GM12891 (cell line): ENCODE measurements around the gene VWA8.

Experiments
- DNase-seq: peaks from one replicate; pipeline ENCODE4 v3.0.0; 2011; ENCODE audit warnings: low spot score; ENCODE audit not compliant: insufficient read length
- FAIRE-seq: peaks from 2 replicates; lab custom pipeline; 2011; peaks lifted over from hg19 to GRCh38; lab: Jason Lieb, UNC
- PAX5 ChIP-seq: IDR thresholded peaks from 2 replicates; pipeline ENCODE4 v1.6.1; 2011; ENCODE audit warnings: low read length, moderate library complexity, mild to moderate bottlenecking; ENCODE audit not compliant: insufficient read depth, severe bottlenecking
- POLR2A ChIP-seq: IDR thresholded peaks from 2 replicates; pipeline ENCODE4 v1.6.1; 2011; ENCODE audit warnings: low read depth, low read length, control low read depth
- POLR2AphosphoS5 ChIP-seq: IDR thresholded peaks from 2 replicates; pipeline ENCODE4 v1.6.1; 2011; ENCODE audit warnings: low read depth, low read length, control low read depth
- POU2F2 ChIP-seq: IDR thresholded peaks from 2 replicates; pipeline ENCODE4 v1.6.1; 2011; ENCODE audit warnings: low read depth, mild to moderate bottlenecking, control low read depth, low read length, moderate library complexity
- SPI1 ChIP-seq: IDR thresholded peaks from 2 replicates; pipeline ENCODE4 v1.6.1; 2011; ENCODE audit warnings: low read depth, low read length, control low read depth
- TAF1 ChIP-seq: IDR thresholded peaks from 2 replicates; pipeline ENCODE4 v1.6.1; 2011; ENCODE audit warnings: low read depth, low read length, control low read depth

VWA8 gene

GRCh38 chr13:41678249-41678648 is 282.7 kb downstream of the VWA8 start:
- FAIRE-seq (peak; percentile 51), DNase-seq (no peak)
- TF ChIP-seq POU2F2 (no peak), POLR2AphosphoS5 (no peak), PAX5 (no peak), SPI1 (no peak), POLR2A (no peak), TAF1 (no peak)

DNA sequence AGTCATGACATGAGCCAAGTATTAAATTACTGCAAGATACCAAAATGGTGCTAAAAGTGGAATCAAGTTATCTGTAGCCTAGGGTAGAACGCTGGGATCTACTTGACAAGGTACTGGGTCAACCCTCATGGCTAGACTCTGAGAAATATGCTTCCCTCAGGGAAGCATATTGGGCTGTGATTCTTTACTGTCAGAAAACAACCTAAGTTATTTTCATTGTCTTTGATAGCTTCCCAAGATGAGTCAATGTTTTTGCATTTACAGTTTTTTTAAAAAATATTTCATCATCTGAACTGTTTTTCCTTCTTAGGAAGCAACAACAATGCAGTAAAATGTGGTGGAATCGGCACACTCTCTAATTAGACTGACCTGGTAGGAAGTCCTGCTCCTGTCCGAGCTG is 285.6 kb downstream of the VWA8 start:
- FAIRE-seq (no peak), DNase-seq (no peak)
- no peak for TF ChIP-seq POLR2A
- no peak for TF ChIP-seq SPI1
- TF ChIP-seq PAX5: no peak
- TF ChIP-seq TAF1: no peak
- TF ChIP-seq POU2F2: no peak

GRCh38 chr13:41674246-41674645 is 286.7 kb downstream of the VWA8 start:
- DNase-seq: no peak
- FAIRE-seq: no peak
- TF ChIP-seq TAF1: no peak
- TF ChIP-seq PAX5: no peak
- no peak for TF ChIP-seq POU2F2
- no peak for TF ChIP-seq POLR2A
- no peak for TF ChIP-seq SPI1
- no peak for TF ChIP-seq POLR2AphosphoS5

DNA sequence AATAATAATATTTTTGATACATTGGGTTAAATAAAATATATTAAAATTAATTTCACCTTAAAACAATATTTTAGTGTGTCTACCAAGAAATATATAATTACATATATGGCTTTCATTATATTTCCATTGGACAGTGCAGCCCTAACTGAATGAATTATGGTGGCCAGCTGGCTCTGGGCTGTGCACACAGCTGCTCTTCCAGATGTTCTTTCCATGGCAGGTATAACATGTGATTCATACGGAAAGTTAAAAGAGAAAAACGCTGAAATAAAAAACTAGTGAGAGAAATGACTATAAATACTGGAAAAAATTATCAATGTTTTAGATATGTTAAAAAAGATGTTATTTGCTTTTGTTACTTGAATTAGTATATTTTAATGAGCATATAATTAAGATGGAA is 287.3 kb downstream of the VWA8 start:
- FAIRE-seq (no peak), DNase-seq (no peak)
- TF ChIP-seq TAF1: no peak
- TF ChIP-seq SPI1: no peak

GRCh38 chr13:41670873-41671443 is 290.0 kb downstream of the VWA8 start:
- DNase-seq: no peak
- no peak for FAIRE-seq
- TF ChIP-seq POLR2AphosphoS5 (no peak), POU2F2 (no peak), TAF1 (no peak), SPI1 (no peak), PAX5 (no peak), POLR2A (no peak)

- FAIRE-seq (peak; percentile 96), DNase-seq (no peak)
- TF ChIP-seq TAF1: no peak
- TF ChIP-seq SPI1: no peak
- no peak for TF ChIP-seq PAX5
- no peak for TF ChIP-seq POLR2A
These were observed 292.7 kb downstream of the VWA8 start for GRCh38 chr13:41668130-41668757.

DNA sequence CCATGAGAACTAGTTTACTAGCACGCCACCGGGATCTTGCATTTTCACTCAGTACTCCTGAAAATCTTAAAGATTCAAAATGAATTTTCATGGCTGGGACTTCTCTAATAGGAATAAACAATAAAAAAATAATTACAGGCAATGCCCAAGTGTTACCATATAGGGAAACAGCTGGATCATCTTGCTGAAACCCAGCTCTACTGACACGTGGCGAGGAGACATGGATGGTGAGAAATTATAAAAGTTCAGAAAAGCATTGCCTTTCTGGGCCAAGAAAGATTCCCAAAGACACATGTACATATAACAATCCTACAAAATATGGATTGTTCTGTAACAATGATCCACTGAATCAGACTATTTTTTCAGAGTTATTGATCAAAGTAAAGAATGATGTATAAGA is 294.3 kb downstream of the VWA8 start:
- no peak for FAIRE-seq

GRCh38 chr13:41660411-41660810 is 300.5 kb downstream of the VWA8 start:
- FAIRE-seq: no peak
- TF ChIP-seq TAF1 (no peak), POU2F2 (no peak), POLR2A (no peak), SPI1 (no peak), PAX5 (no peak), POLR2AphosphoS5 (no peak)
- no peak for DNase-seq

More for the DNA sequence above, 294.3 kb downstream of the VWA8 start:
- no peak for DNase-seq
- TF ChIP-seq POLR2AphosphoS5 (no peak), POU2F2 (no peak), POLR2A (no peak), SPI1 (no peak), PAX5 (no peak), TAF1 (no peak)

GRCh38 chr13:41658057-41658661 is 302.8 kb downstream of the VWA8 start:
- FAIRE-seq (no peak), DNase-seq (no peak)
- TF ChIP-seq SPI1: no peak
- TF ChIP-seq POLR2A: no peak
- no peak for TF ChIP-seq POU2F2
- no peak for TF ChIP-seq PAX5

DNA sequence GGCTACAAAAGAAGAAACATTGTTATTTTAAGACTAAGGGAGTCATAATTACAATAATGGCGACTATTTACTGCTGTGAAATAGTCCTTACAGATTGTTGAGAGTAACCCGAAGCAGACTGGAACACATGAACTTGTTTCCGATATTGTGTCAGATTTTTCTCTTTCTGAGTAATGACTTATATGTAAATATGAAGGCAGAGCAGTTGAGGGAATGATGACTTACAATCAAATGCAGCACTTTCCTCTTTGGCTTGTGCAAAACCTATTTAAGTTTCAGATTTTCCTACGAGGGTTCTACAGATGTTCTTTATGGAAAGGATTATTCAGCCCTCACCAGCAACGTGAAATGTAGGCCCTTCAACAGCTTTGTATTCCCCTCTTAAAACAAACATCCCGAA is 304.9 kb downstream of the VWA8 start:
- no peak for DNase-seq
- no peak for FAIRE-seq
- TF ChIP-seq SPI1 (no peak), POLR2A (no peak), PAX5 (no peak), POLR2AphosphoS5 (no peak), POU2F2 (no peak), TAF1 (no peak)
